ENCODE results near the gene NEO1. TPM values are rescaled to one million over a fixed set of nuclear protein-coding genes. Genes with fewer than 3 reads are reported as not detected.
A peak's percentile ranks its signal among the peaks of the same experiment; 100 is the strongest.

Gene NEO1
- total RNA-seq, 1 experiment from 2014 or later = 41.8 TPM

- Histone ChIP-seq H3K27me3 (ENCODE audit: insufficient read depth, low read length) (no peaks in the 10 kb centered on the region), H4K91ac (ENCODE audit: insufficient read length, low read depth, low read length) (no peak overlapping the region), H4K8ac (replicated peaks; ENCODE audit: insufficient read length, low read depth, low read length) (no peak overlapping the region), H2BK120ac (ENCODE audit: low read depth, low read length, poor library complexity, severe bottlenecking) (no peak overlapping the region), H3K27ac (ENCODE audit: insufficient read length, low read depth, low read length) (no peak overlapping the region), H2BK15ac (ENCODE audit: low read depth, low read length) (no peak overlapping the region), H3K79me1 (ENCODE audit: insufficient read depth, low read depth, low read length, poor library complexity, severe bottlenecking) (no peaks in the 10 kb centered on the region), H4K20me1 (ENCODE audit: control insufficient read depth, insufficient read depth, insufficient read length) (no peaks in the 10 kb centered on the region), H2AK5ac (ENCODE audit: insufficient read length, low read length) (no peak overlapping the region), H3K4ac (ENCODE audit: low read depth, low read length) (no peak overlapping the region), H2AFZ (ENCODE audit: low read length) (no peak overlapping the region), H3K23me2 (ENCODE audit: insufficient read length, low read depth, low read length, poor library complexity, severe bottlenecking) (no peaks in the 10 kb centered on the region), H4K5ac (ENCODE audit: insufficient read length, low read depth, low read length) (no peak overlapping the region), H3K14ac (ENCODE audit: insufficient read depth, low read length) (no peak overlapping the region), H3K4me1 (ENCODE audit: insufficient read depth, low read length) (no peaks in the 10 kb centered on the region), H3K4me2 (ENCODE audit: insufficient read depth, insufficient read length, low read length) (no peak overlapping the region), H3K23ac (ENCODE audit: insufficient read length, low read depth, low read length) (no peak overlapping the region), H2BK5ac (ENCODE audit: insufficient read length, low read length) (no peak overlapping the region), H3K9me3 (ENCODE audit: control insufficient read depth, low read depth, low read length) (no peaks in the 10 kb centered on the region), H3K79me2 (ENCODE audit: insufficient read depth, low read length) (no peaks in the 10 kb centered on the region), H2BK20ac (ENCODE audit: low read depth, low read length, poor library complexity, severe bottlenecking) (no peak overlapping the region), H3K9ac (ENCODE audit: extremely low read depth, insufficient read length, low read length) (no peak overlapping the region), H3K18ac (ENCODE audit: insufficient read length, low read depth, low read length) (no peak overlapping the region), H3K56ac (ENCODE audit: insufficient read length, low read depth, low read length) (no peak overlapping the region), H3T11ph (ENCODE audit: low read length) (no peak overlapping the region), H2BK12ac (ENCODE audit: insufficient read length, low read depth, low read length) (no peak overlapping the region)
- WGBS (ENCODE audit: extremely low coverage, insufficient read length, low lambda C conversion rate) = no CpG with 5 or more reads among the region's 6 CpGs
- H3K4me3 Mint-ChIP-seq = no peak overlapping the region
- no peaks in the 10 kb centered on the region for H3K4me1 Mint-ChIP-seq
- no peaks in the 10 kb centered on the region for H3K9me3 Mint-ChIP-seq
- H3K27me3 Mint-ChIP-seq (ENCODE audit: low read depth) = no peaks in the 10 kb centered on the region
- peak overlapping the region in 1 of 3 experiments; percentile 64; a peak in 1 of 7 replicates for H3K27ac Mint-ChIP-seq
- no peak for DNase-seq
- H3K36me3 Mint-ChIP-seq (ENCODE audit: insufficient read depth in 1 of 3, low read depth in 3 of 3) = peaks cover 3 to 32% (median 27%) of the 10 kb centered on the region in 3 experiments; a peak in 5 of 7 replicates
- no peak for TF ChIP-seq CTCF (conservative IDR thresholded peaks at IDR 0.05)
Observed at GRCh38 chr15:73295630-73296286, 243.5 kb downstream of the NEO1 start.

Data from H9 (cell line).